Hypothalamus (tissue), 51 donors: ENCODE data around the gene RFX6.

ENCODE experiments used
- DNase-seq, 51 donors: peaks; one replicate each; lab custom pipeline; 2025; lab: John Stamatoyannopoulos, UW

RFX6 gene

GRCh38 chr6:116888732-116889360 lies 11.8 kb downstream of the RFX6 start:
- DNase-seq, result no peak

GRCh38 chr6:116894669-116895068 lies 17.6 kb downstream of the RFX6 start:
- no peak for DNase-seq

- no peak for DNase-seq
These were observed 18.9 kb downstream of the RFX6 start for GRCh38 chr6:116895935-116896334.

- DNase-seq, result no peak
These were observed 25.6 kb downstream of the RFX6 start for GRCh38 chr6:116902634-116903033.

- DNase-seq, result no peak
These were observed 46.0 kb downstream of the RFX6 start for GRCh38 chr6:116922853-116923548.

GRCh38 chr6:116924245-116924644 lies 47.2 kb downstream of the RFX6 start:
- no peak for DNase-seq

- DNase-seq, result no peak
These were observed 48.2 kb downstream of the RFX6 start for GRCh38 chr6:116925088-116925794.

GRCh38 chr6:116928677-116929076 lies 51.6 kb downstream of the RFX6 start:
- no peak for DNase-seq

GRCh38 chr6:116929825-116930224 lies 52.8 kb downstream of the RFX6 start:
- no peak for DNase-seq

GRCh38 chr6:116931456-116931855 lies 54.4 kb downstream of the RFX6 start:
- DNase-seq, result no peak

- no peak for DNase-seq
These were observed 55.5 kb downstream of the RFX6 start for GRCh38 chr6:116932496-116932895.

- DNase-seq, result no peak
These were observed 56.4 kb downstream of the RFX6 start for GRCh38 chr6:116933485-116933884.

GRCh38 chr6:116938305-116938704 lies 61.3 kb downstream of the RFX6 start:
- DNase-seq, result no peak

GRCh38 chr6:116941727-116942126 lies 64.7 kb downstream of the RFX6 start:
- no peak for DNase-seq

GRCh38 chr6:116945809-116946208 lies 68.8 kb downstream of the RFX6 start:
- no peak for DNase-seq

- DNase-seq, result no peak
These were observed 71.7 kb downstream of the RFX6 start for GRCh38 chr6:116948533-116949304.

GRCh38 chr6:116949964-116950363 lies 72.9 kb downstream of the RFX6 start:
- no peak for DNase-seq

- no peak for DNase-seq
These were observed 77.3 kb downstream of the RFX6 start for GRCh38 chr6:116954335-116954734.

- no peak for DNase-seq
These were observed 77.9 kb downstream of the RFX6 start for GRCh38 chr6:116954938-116955337.

- DNase-seq, result no peak
These were observed 78.7 kb downstream of the RFX6 start for GRCh38 chr6:116955773-116956172.

GRCh38 chr6:116963972-116964371 lies 86.9 kb downstream of the RFX6 start:
- no peak for DNase-seq
